Activated CD4-positive, alpha-beta T cell treated with anti-CD3 and anti-CD28 coated beads, Interleukin-2, amount 10 ng/mL, durations not matched to agents 7 days and 5 days (primary cell): ENCODE data around the gene USO1. TPM values are rescaled to one million over a fixed set of nuclear protein-coding genes. Genes with fewer than 3 reads are reported as not detected.
"Not testable (repeated sequence)": the region's sequence is repeated elsewhere in the genome, so short reads cannot be mapped to it uniquely, and the experiment has no call there.

Source experiments
- CTCF ChIA-PET: fragments of 350-600 bp; sonication (Branson Sonifier 250); formaldehyde crosslinking; loops from one replicate; lab custom pipeline; 2021; ENCODE audit warnings: antibody characterized with exemption; lab: Charles Lee
- POLR2A ChIA-PET: fragments of 350-600 bp; sonication (Branson Sonifier 250); formaldehyde crosslinking; loops from one replicate; lab custom pipeline; 2021; ENCODE audit warnings: antibody characterized with exemption; lab: Charles Lee
- DNase-seq: peaks from one replicate; pipeline ENCODE4 v3.0.0-alpha.2; 2020
- H3K27ac Mint-ChIP-seq: one replicate; pipeline ENCODE4 v1.8.0; 2021; ENCODE audit warnings: mild to moderate bottlenecking, moderate library complexity, mixed read lengths
- H3K27me3 Mint-ChIP-seq: one replicate; pipeline ENCODE4 v1.8.0; 2021; ENCODE audit warnings: mixed read lengths
- H3K36me3 Mint-ChIP-seq: one replicate; pipeline ENCODE4 v1.8.0; 2021; ENCODE audit warnings: low read depth, mixed read lengths
- H3K4me1 Mint-ChIP-seq: one replicate; pipeline ENCODE4 v1.8.0; 2021; ENCODE audit warnings: mixed read lengths
- H3K4me3 Mint-ChIP-seq: one replicate; pipeline ENCODE4 v1.8.0; 2021; ENCODE audit warnings: mild to moderate bottlenecking, moderate library complexity, mixed read lengths
- H3K9me3 Mint-ChIP-seq: one replicate; pipeline ENCODE4 v1.8.0; 2021; ENCODE audit warnings: mixed read lengths
- total RNA-seq, 2 experiments: library from RNA; stranded (reverse); gene quantifications; one replicate each; pipeline ENCODE4 v1.2.3, GENCODE V29; 2021

The USO1 gene
- total RNA-seq, 2 experiments from 2014 or later = 38.9 to 43.5 TPM

DNA sequence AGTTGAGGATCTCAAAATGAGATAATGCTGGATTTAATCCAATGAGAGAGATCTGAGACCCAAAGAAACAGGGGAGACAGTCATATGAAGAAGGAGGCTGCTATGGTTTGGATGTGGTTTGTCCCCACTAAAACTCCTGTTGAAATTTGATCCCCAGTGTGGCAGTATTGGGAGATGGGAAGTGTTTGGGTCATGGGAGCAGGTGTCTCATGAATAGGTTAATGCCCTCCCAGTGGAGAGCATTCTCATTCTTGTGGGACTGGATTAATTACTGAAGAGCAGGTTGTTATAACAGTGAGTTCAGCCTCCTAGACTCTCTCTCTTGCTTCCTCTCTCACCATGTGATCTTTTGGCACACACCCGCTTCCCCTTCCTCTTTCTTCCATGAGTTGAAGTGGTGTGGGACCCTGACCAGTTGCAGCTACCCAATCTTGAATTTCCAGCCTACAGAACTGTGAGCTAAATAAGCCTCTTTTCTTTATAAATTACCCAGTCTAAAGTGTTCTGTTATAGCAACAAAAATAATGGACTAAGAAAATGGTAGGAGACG, 107.6 kb downstream of the USO1 start:
- H3K9me3 Mint-ChIP-seq = peaks cover 6% of the 10 kb centered on the region
- peaks cover 4% of the 10 kb centered on the region for H3K4me1 Mint-ChIP-seq
- POLR2A ChIA-PET = no interaction called here
- CTCF ChIA-PET = interaction anchor here (1.0 to 1.9 kb wide), 2 partner anchors 9 to 16 kb away, joined by 4 to 5 read pairs; no protein-coding TSS in a partner anchor
- H3K27ac Mint-ChIP-seq = no peak overlapping the region
- H3K4me3 Mint-ChIP-seq = no peak overlapping the region
- peaks cover 3% of the 10 kb centered on the region for H3K27me3 Mint-ChIP-seq
- DNase-seq = no peak
- H3K36me3 Mint-ChIP-seq = no peaks in the 10 kb centered on the region

DNA sequence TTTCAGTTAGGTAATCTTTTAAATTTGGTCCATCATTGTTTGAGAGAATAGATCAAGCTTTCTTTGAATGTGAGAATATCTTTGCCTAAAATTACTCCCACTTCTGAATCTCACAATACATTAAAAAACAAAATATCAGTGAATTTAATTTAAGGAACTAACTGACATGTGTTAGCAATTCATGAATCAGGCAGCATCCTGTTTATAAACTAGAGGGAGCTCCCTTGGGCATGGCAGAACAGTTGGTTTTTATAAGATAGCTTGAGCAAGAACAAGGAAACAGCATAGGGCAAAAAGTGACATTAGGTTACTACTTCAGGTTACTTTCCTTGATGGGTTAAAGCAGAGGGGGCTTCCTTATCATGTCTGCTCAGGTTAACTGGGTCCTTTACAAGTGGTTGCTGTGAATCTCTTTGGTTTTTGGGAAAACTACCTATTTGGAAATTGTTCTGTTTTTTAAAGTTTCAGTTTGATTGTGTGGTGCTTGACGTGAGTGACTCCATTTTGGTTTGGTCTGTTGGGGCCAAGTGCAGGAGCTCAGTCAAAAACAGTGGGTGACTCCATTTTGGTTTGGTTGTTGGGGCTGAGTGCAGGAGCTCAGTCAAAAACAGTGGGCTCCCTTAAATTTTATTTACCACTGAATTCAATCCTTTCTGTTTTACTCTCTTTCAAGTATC, 109.9 kb downstream of the USO1 start:
- H3K9me3 Mint-ChIP-seq = peaks cover 6% of the 10 kb centered on the region
- ChIA-PET CTCF (interaction anchor here (0.6 kb wide), 1 partner anchor 144 kb away, joined by 4 read pairs; no protein-coding TSS in a partner anchor), POLR2A (no interaction called here)
- H3K4me1 Mint-ChIP-seq = peaks cover 4% of the 10 kb centered on the region
- no peaks in the 10 kb centered on the region for H3K36me3 Mint-ChIP-seq
- no peak overlapping the region for H3K4me3 Mint-ChIP-seq
- H3K27ac Mint-ChIP-seq = no peak overlapping the region
- H3K27me3 Mint-ChIP-seq = peaks cover 1% of the 10 kb centered on the region
- DNase-seq = no peak

DNA sequence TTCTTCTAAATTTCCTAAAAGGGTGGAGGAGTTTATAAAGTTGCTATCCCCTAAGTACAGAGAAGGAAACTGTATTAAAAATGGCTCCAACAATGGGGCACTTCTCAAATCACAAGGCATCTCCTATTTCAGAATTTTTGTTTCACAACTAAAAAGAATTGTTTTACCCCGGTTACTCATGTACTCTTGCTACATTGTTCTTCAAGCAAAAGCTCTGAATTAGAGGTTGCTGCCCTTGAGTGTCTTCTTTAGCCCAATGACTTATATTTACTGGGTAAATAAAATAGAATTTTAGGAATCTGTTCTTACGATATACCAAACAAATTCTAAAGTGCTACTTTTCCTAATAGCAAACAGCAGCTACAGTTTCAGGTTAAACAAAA, 110.4 kb downstream of the USO1 start:
- H3K4me1 Mint-ChIP-seq = peaks cover 4% of the 10 kb centered on the region
- no peaks in the 10 kb centered on the region for H3K36me3 Mint-ChIP-seq
- peaks cover 1% of the 10 kb centered on the region for H3K27me3 Mint-ChIP-seq
- no peak for DNase-seq
- no peak overlapping the region for H3K4me3 Mint-ChIP-seq
- no peak overlapping the region for H3K27ac Mint-ChIP-seq
- ChIA-PET POLR2A (no interaction called here), CTCF (no interaction called here)
- H3K9me3 Mint-ChIP-seq = peaks cover 6% of the 10 kb centered on the region

DNA sequence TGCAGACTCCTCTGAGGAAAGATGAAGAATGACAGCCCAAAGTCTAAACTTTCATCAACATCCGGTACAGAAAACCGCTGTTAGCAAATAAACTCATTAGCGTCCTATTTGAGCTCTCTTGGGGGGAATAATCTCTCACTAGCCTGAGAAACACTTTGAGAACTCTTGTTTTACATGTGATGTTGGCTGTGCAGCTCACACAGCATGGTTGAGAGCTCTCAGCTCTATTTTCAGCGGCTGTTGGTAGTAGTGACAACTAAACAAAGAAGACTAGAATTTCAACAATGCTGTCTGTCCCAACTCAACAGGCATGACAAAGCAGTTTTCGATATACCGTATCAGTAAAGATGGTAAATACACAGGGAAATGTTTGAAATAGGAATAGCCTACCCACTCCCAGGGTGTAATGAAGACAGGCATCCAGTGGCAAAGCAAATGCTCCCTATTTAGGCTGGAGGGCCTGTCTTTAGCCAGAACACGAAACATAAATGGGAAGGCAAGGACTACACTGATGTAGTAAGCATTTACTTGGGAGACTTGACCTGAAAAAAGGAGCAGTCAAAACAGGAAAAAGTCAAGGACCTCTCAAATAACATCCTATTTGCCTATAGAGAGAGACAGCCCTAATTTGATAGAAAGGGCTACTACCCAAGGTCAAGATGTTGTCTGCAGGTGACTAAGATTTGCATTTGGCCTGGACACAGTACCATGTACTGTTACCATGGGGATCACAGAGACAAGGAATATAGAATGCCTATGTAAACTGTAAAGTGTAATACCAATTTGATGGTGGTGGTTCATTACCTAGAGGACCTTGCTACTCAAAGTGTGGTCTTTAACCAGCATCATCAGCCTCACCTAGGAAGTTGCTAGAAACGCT, 117.5 kb downstream of the USO1 start:
- ChIA-PET POLR2A (no interaction called here), CTCF (interaction anchor here (1.9 kb wide), 1 partner anchor 10 kb away, joined by 5 read pairs; no protein-coding TSS in a partner anchor)
- Mint-ChIP-seq H3K9me3 (no peaks in the 10 kb centered on the region), H3K27ac (no peak overlapping the region), H3K4me3 (no peak overlapping the region), H3K4me1 (peaks cover 7% of the 10 kb centered on the region), H3K27me3 (no peaks in the 10 kb centered on the region), H3K36me3 (no peaks in the 10 kb centered on the region)
- no peak for DNase-seq

DNA sequence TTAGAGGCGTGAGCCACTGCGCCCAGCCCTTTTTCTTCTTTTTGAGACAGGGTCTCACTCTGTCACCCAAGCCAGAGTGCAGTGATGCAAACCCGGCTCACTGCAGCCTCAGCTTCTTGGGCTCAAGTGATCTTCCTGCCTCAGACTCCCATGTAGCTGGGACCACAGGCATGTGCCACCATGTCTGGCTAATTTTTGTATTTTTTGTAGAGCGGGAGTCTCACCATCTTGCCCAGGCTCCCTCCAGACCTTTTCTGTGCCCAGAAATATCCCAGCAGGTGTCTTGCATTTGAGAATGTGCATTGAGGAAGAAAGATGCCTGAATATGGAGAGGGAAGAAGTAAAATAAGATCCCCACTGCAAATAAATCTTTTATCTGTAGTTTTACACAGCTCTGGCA, 119.2 kb downstream of the USO1 start:
- ChIA-PET CTCF (interaction anchor here (1.0 to 1.3 kb wide), 2 partner anchors 16 to 290 kb away, joined by 4 to 5 read pairs; no protein-coding TSS in a partner anchor), POLR2A (no interaction called here)
- H3K4me3 Mint-ChIP-seq = no peak overlapping the region
- no peak for DNase-seq
- no peak overlapping the region for H3K27ac Mint-ChIP-seq
- H3K4me1 Mint-ChIP-seq = peaks cover 10% of the 10 kb centered on the region
- no peaks in the 10 kb centered on the region for H3K36me3 Mint-ChIP-seq
- H3K27me3 Mint-ChIP-seq = no peaks in the 10 kb centered on the region
- H3K9me3 Mint-ChIP-seq = no peaks in the 10 kb centered on the region

DNA sequence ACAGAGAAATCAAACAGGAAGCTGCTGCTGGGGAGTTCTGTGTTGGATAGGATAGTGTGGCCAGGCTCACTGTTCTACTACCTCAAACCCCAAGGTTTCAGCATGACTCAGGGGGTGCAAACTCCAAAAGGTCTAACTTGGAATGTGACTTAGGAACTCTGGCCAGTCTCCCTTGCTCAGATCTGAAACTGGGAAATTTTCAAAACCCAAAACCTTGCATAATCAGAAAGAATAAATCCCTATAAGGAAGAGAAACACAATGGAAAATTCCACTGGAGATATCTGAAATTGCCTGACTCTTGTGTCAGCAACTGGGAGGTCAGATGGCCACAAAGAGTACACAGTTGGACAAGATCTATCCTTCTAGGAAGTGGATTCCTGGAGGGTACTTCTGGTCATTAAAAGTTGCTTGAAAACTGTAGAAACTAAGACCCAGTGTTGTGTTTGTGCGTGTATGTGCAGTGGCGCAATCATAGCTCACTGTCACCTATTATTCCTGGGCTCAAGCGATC, 119.8 kb downstream of the USO1 start:
- peaks cover 15% of the 10 kb centered on the region for H3K4me1 Mint-ChIP-seq
- no peaks in the 10 kb centered on the region for H3K9me3 Mint-ChIP-seq
- H3K4me3 Mint-ChIP-seq = no peak overlapping the region
- no peaks in the 10 kb centered on the region for H3K27me3 Mint-ChIP-seq
- no peak overlapping the region for H3K27ac Mint-ChIP-seq
- no peaks in the 10 kb centered on the region for H3K36me3 Mint-ChIP-seq
- no peak for DNase-seq
- ChIA-PET POLR2A (no interaction called here), CTCF (interaction anchor here (1.3 kb wide), 1 partner anchor 17 kb away, joined by 4 read pairs; no protein-coding TSS in a partner anchor)

DNA sequence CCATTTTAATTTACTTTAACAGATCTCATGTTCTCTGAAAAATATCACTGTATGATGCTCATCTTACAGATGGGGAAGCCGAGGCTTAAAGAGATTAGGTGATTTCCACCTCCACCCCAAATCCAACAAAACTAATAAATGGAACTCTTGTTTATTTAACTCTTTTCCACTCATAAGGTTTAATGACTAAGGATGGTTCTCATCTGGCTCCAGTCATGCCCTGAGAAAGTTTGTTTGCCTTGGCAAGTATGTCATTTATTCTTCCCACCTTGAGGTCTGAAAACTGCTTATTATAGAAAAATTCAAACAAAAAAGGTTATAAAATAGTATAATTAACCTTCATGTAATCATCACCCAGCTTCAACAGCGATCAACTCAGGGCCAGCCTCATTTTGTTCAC, 121.6 kb downstream of the USO1 start:
- POLR2A ChIA-PET = no interaction called here
- H3K27me3 Mint-ChIP-seq = no peaks in the 10 kb centered on the region
- H3K4me1 Mint-ChIP-seq = peaks cover 20% of the 10 kb centered on the region
- H3K27ac Mint-ChIP-seq = no peak overlapping the region
- no peaks in the 10 kb centered on the region for H3K36me3 Mint-ChIP-seq
- no peaks in the 10 kb centered on the region for H3K9me3 Mint-ChIP-seq
- CTCF ChIA-PET = no interaction called here
- no peak overlapping the region for H3K4me3 Mint-ChIP-seq
- no peak for DNase-seq

DNA sequence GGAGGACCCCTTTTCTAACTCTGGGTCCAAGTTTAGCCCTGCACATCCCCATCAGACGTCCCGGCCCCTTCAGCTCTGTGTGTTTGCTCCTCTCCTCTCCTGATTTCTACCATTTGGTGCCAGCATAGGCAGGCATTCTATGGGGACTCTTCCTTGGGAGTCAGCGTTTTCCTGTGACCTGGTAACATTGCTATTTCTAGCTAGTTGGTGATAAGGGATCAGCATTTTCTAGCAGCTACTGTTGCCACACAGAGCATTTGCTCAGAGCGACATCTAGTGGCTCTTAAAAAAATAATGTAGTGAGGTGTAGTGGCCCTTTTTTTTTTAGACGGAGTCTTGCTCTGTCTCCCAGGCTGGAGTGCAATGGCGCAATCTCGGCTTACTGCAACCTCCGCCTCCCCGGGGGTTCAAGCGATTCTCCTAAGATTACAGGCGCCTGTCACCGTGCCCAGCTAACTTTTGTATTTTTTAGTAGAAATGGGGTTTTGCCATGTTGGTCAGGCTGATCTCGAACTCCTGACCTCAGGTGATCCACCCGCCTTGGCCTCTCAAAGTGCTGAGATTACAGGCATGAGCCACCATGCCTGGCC, 123.9 kb downstream of the USO1 start:
- H3K27me3 Mint-ChIP-seq, POLR2A ChIA-PET, H3K36me3 Mint-ChIP-seq, H3K27ac Mint-ChIP-seq, H3K9me3 Mint-ChIP-seq, H3K4me3 Mint-ChIP-seq: not testable (repeated sequence)
- peaks cover 20% of the 10 kb centered on the region for H3K4me1 Mint-ChIP-seq
- DNase-seq = peak; percentile 49
- CTCF ChIA-PET = interaction anchor here (0.6 to 1.4 kb wide), 13 partner anchors 9 to 427 kb away, joined by 3 to 9 read pairs (median 3); no protein-coding TSS in a partner anchor

DNA sequence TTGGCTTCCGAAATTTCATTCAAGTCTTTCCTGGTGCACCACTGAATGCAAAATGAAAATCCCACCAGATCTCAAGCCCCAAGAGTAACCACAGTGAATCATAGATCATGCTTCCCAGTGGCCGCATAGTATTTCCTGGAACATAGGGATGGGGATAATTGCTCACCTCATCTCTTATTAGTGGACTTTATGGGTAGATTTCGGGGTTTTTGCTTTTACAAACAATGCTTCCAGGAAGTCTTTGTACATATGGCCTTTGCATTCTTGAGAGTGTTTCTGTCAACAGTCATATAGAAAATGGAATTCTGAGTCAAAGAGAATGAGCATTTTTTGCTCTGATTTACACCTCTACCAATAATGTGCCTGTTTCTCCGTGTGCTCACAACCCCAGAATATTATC, 124.5 kb downstream of the USO1 start:
- Mint-ChIP-seq H3K27me3 (peaks cover 5% of the 10 kb centered on the region), H3K9me3 (no peaks in the 10 kb centered on the region), H3K27ac (no peak overlapping the region), H3K4me1 (peaks cover 20% of the 10 kb centered on the region), H3K36me3 (no peaks in the 10 kb centered on the region), H3K4me3 (no peak overlapping the region)
- ChIA-PET POLR2A (no interaction called here), CTCF (interaction anchor here (1.2 to 1.4 kb wide), 4 partner anchors 46 to 282 kb away, joined by 3 to 9 read pairs (median 6); no protein-coding TSS in a partner anchor)
- DNase-seq = no peak

DNA sequence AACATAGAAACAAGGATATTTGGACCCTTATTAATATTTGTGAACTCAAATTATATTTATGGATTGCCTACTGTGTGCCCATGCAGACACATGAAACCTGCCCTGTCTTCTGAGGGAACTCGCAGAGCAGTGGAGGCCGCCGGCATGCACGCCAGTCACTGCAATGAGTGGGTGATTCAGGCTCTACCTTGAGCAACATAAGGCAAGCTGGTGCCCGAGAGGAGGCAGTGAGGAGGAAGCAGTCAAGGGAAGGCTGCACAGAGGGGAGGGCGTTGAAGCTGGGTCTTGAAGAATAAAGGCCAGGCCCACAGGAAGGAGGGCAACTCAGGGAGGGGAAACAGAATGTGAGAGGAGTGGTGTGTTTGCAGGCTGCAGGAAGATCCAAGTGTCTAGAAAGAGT, 125.1 kb downstream of the USO1 start:
- Mint-ChIP-seq H3K27me3 (peaks cover 6% of the 10 kb centered on the region), H3K36me3 (no peaks in the 10 kb centered on the region), H3K4me3 (no peak overlapping the region), H3K9me3 (no peaks in the 10 kb centered on the region), H3K27ac (no peak overlapping the region), H3K4me1 (peaks cover 16% of the 10 kb centered on the region)
- ChIA-PET CTCF (no interaction called here), POLR2A (no interaction called here)
- no peak for DNase-seq

DNA sequence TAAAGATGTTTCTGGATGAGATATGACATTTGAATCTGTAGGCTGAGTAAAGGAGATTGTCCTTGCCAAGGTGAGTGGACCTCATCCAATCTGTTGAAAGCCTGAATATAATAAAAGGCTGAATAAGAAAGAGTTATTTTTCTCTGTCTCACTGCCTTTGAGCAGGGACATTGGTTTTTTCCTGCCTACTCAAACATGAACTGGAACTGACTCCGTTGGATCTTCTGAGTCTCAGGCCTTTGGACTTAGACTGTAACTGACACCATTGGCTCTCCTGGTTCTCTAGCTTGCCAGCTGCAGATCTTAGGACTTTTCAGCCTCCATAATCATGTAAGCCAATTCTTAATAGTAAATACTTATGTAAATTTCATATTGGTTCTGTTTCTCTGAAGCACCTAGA, 134.3 kb downstream of the USO1 start:
- no peak for DNase-seq
- H3K9me3 Mint-ChIP-seq = no peaks in the 10 kb centered on the region
- H3K4me3 Mint-ChIP-seq = no peak overlapping the region
- CTCF ChIA-PET = no interaction called here
- H3K36me3 Mint-ChIP-seq = no peaks in the 10 kb centered on the region
- no peaks in the 10 kb centered on the region for H3K4me1 Mint-ChIP-seq
- H3K27me3 Mint-ChIP-seq = peaks cover 5% of the 10 kb centered on the region
- POLR2A ChIA-PET = no interaction called here
- H3K27ac Mint-ChIP-seq = no peak overlapping the region

DNA sequence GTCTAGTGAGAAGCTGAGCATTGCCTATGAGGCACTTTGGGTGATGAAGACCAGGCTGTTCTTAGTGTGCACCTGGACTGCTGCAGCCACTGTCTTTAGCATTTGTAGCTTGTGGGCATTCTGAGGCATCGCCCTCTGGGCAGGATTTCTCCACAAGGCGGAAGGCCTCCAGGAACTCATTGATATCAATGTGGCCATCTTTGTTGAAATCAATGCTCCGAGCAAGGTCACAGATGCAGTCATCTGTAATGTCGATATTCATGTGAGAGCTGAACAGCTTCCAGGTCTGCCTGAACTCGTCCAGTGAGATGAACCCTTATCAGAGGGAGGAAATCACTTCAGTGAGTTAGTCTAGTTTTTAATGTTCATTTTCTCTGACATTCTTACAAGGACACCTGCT, 136.2 kb downstream of the USO1 start:
- DNase-seq = no peak
- no peaks in the 10 kb centered on the region for H3K9me3 Mint-ChIP-seq
- no peak overlapping the region for H3K27ac Mint-ChIP-seq
- ChIA-PET CTCF (interaction anchor here (0.8 kb wide), 2 partner anchors 15 to 44 kb away, joined by 3 read pairs; no protein-coding TSS in a partner anchor), POLR2A (no interaction called here)
- no peak overlapping the region for H3K4me3 Mint-ChIP-seq
- no peaks in the 10 kb centered on the region for H3K4me1 Mint-ChIP-seq
- H3K27me3 Mint-ChIP-seq = peaks cover 2% of the 10 kb centered on the region
- H3K36me3 Mint-ChIP-seq = no peaks in the 10 kb centered on the region
